ENCODE measurements around the gene MMAB. TPM values are rescaled to one million over a fixed set of nuclear protein-coding genes. Genes with fewer than 3 reads are reported as not detected.

Gene MMAB
- total and polyA plus RNA-seq, 7 experiments from 2014 or later: 13.5 to 43.3 (median 23.6) TPM

GRCh38 chr12:109548258-109548657 lies 25.0 kb downstream of the MMAB start:
- peaks cover 4 to 16% of the 10 kb centered on the region in 2 donors for H3K4me1 ChIP-seq (ENCODE audit: control insufficient read depth in 2 of 2, insufficient read depth in 2 of 2, low read length in 2 of 2)
- DNase-seq (no peak), ATAC-seq (no peak)
- H3K27ac ChIP-seq (ENCODE audit: low read depth, low read length): no peak overlapping the region
- Mint-ChIP-seq H3K27me3 (peaks cover 13 to 19% (median 15%) of the 10 kb centered on the region in 5 donors), H3K4me3 (no peak overlapping the region), H3K36me3 (peaks cover 0 to 8% (median 0%) of the 10 kb centered on the region in 5 donors), H3K27ac (no peak overlapping the region), H3K4me1 (peaks cover 0 to 19% (median 6%) of the 10 kb centered on the region in 7 donors), H3K9me3 (no peaks in the 10 kb centered on the region)
- no peaks in the 10 kb centered on the region for H3K9me3 ChIP-seq (ENCODE audit: control insufficient read depth in 2 of 3, low read length in 3 of 3)
- intact Hi-C loops (cut with micrococcal nuclease): no loop called here
- ChIA-PET CTCF (no interaction called here), POLR2A (no interaction called here)
- H3K27me3 ChIP-seq (ENCODE audit: control insufficient read depth in 2 of 2, insufficient read depth in 2 of 2, low read length in 2 of 2): no peaks in the 10 kb centered on the region
- H3K36me3 ChIP-seq (ENCODE audit: control insufficient read depth in 2 of 3, insufficient read depth in 3 of 3, low read length in 3 of 3): no peaks in the 10 kb centered on the region
- H3K4me3 ChIP-seq (ENCODE audit: low read length): no peak overlapping the region

DNA sequence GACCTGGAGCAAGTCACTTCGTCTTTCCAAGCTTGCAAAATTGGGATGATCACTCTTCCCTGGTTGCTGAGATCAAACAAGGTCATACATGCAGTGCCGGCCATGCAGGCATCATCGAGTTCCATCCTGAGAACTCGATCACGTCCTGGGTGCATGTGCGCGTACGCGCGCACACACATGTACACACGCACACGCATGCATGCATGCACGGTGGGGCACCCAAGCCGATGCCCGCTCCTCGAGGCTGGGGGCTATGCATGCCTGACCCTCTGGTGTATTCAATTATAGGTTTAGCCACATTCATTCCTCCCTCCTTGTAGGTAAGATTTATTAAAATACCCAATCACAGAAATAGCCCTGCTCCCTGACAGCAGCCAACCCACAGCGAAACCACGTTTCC lies 26.0 kb downstream of the MMAB start:
- CTCF ChIA-PET: no interaction called here
- H3K36me3 Mint-ChIP-seq: peaks cover 0 to 10% (median 0%) of the 10 kb centered on the region in 5 donors
- Histone ChIP-seq H3K27me3 (ENCODE audit: control insufficient read depth in 2 of 2, insufficient read depth in 2 of 2, low read length in 2 of 2) (no peaks in the 10 kb centered on the region), H3K9me3 (ENCODE audit: control insufficient read depth in 2 of 3, low read length in 3 of 3) (no peaks in the 10 kb centered on the region), H3K27ac (ENCODE audit: low read depth, low read length) (no peak overlapping the region), H3K4me3 (ENCODE audit: low read length) (no peak overlapping the region), H3K4me1 (ENCODE audit: control insufficient read depth in 2 of 2, insufficient read depth in 2 of 2, low read length in 2 of 2) (peaks cover 4 to 16% of the 10 kb centered on the region in 2 donors), H3K36me3 (ENCODE audit: control insufficient read depth in 2 of 3, insufficient read depth in 3 of 3, low read length in 3 of 3) (no peaks in the 10 kb centered on the region)
- peak overlapping the region in 1 of 9 donors; percentile 65 for H3K27ac Mint-ChIP-seq
- intact Hi-C loops (cut with micrococcal nuclease): no loop called here
- DNase-seq (no peak), ATAC-seq (no peak)
- H3K27me3 Mint-ChIP-seq: peaks cover 13 to 19% (median 15%) of the 10 kb centered on the region in 5 donors
- peaks cover 0 to 19% (median 6%) of the 10 kb centered on the region in 7 donors for H3K4me1 Mint-ChIP-seq
- H3K4me3 Mint-ChIP-seq: no peak overlapping the region
- no peaks in the 10 kb centered on the region for H3K9me3 Mint-ChIP-seq
- POLR2A ChIA-PET: no interaction called here

GRCh38 chr12:109545826-109546225 lies 27.5 kb downstream of the MMAB start:
- Histone ChIP-seq H3K9me3 (ENCODE audit: control insufficient read depth in 2 of 3, low read length in 3 of 3) (no peaks in the 10 kb centered on the region), H3K36me3 (ENCODE audit: control insufficient read depth in 2 of 3, insufficient read depth in 3 of 3, low read length in 3 of 3) (no peaks in the 10 kb centered on the region), H3K27me3 (ENCODE audit: control insufficient read depth in 2 of 2, insufficient read depth in 2 of 2, low read length in 2 of 2) (no peaks in the 10 kb centered on the region), H3K4me1 (ENCODE audit: control insufficient read depth in 2 of 2, insufficient read depth in 2 of 2, low read length in 2 of 2) (peaks cover 4 to 16% of the 10 kb centered on the region in 2 donors), H3K4me3 (ENCODE audit: low read length) (no peak overlapping the region), H3K27ac (ENCODE audit: low read depth, low read length) (no peak overlapping the region)
- ChIA-PET POLR2A (no interaction called here), CTCF (no interaction called here)
- DNase-seq: no peak
- Mint-ChIP-seq H3K36me3 (peaks cover 0 to 10% (median 0%) of the 10 kb centered on the region in 5 donors), H3K4me3 (no peak overlapping the region), H3K4me1 (peaks cover 0 to 19% (median 6%) of the 10 kb centered on the region in 7 donors), H3K27me3 (peaks cover 13 to 19% (median 15%) of the 10 kb centered on the region in 5 donors), H3K9me3 (no peaks in the 10 kb centered on the region), H3K27ac (no peak overlapping the region)
- intact Hi-C loops (cut with micrococcal nuclease): no loop called here
- no peak for ATAC-seq

DNA sequence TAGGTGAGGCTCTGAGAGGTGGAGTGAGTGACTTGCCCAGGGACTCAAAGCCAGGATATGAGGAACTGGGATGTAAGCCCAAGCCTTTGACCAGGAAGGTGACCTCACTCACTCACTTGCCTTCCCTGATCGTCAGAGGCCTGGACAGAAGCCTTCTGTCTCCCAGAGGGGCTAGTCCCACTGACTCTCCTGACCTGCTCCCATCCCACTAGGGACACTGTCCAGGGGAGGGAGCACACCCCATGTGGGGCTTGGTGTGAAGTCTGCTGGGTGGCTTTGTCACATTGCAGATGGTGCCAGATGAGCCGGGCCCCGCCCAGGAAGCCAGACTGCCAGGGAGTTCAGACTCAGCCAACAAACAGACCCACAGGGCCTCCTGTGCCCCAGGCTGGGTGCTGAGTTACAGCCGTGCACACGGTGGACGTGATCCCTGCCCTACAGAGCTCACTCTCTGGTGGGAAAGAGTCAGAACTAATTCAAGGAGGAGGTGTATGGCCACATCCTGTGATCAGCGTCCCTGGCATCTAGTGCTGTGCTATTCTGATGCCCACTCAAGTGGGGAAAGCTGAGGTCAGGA lies 28.3 kb downstream of the MMAB start:
- Histone ChIP-seq H3K27ac (ENCODE audit: low read depth, low read length) (no peak overlapping the region), H3K4me3 (ENCODE audit: low read length) (no peak overlapping the region), H3K36me3 (ENCODE audit: control insufficient read depth in 2 of 3, insufficient read depth in 3 of 3, low read length in 3 of 3) (no peaks in the 10 kb centered on the region), H3K4me1 (ENCODE audit: control insufficient read depth in 2 of 2, insufficient read depth in 2 of 2, low read length in 2 of 2) (peaks cover 4 to 16% of the 10 kb centered on the region in 2 donors), H3K27me3 (ENCODE audit: control insufficient read depth in 2 of 2, insufficient read depth in 2 of 2, low read length in 2 of 2) (no peaks in the 10 kb centered on the region), H3K9me3 (ENCODE audit: control insufficient read depth in 2 of 3, low read length in 3 of 3) (no peaks in the 10 kb centered on the region)
- H3K36me3 Mint-ChIP-seq: peaks cover 0 to 10% (median 0%) of the 10 kb centered on the region in 5 donors
- peak overlapping the region in 1 of 10 donors; percentile 42 for H3K4me3 Mint-ChIP-seq
- intact Hi-C loops (cut with micrococcal nuclease): no loop called here
- no peaks in the 10 kb centered on the region for H3K9me3 Mint-ChIP-seq
- ATAC-seq (peak; percentile 74), DNase-seq (peak in 1 of 9 donors; percentile 8)
- H3K27me3 Mint-ChIP-seq: peaks cover 13 to 19% (median 15%) of the 10 kb centered on the region in 5 donors
- ChIA-PET CTCF (no interaction called here), POLR2A (no interaction called here)
- H3K4me1 Mint-ChIP-seq: peaks cover 0 to 19% (median 6%) of the 10 kb centered on the region in 7 donors
- peak overlapping the region in 1 of 9 donors; percentile 15 for H3K27ac Mint-ChIP-seq

DNA sequence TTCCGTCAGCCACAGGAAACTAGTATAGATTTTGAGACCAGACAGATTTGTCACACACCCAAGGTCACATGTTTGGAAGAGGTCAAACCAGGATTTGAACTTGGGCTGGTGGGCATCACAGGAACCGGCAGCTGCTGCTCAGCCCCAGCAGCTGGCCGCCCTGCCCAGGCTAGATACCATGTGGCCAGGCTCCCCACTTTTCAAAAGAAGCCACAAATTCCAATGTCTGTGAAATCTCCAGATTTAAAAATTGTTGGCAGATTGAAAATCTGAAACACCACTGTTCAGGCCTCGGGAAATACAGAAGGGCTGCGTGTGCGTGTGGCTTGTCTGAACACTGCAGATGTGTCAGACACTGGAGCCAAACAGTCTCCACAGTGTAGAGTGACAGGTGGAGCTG lies 30.4 kb downstream of the MMAB start:
- Histone ChIP-seq H3K4me3 (ENCODE audit: low read length) (no peak overlapping the region), H3K27me3 (ENCODE audit: control insufficient read depth in 2 of 2, insufficient read depth in 2 of 2, low read length in 2 of 2) (no peaks in the 10 kb centered on the region), H3K27ac (ENCODE audit: low read depth, low read length) (no peak overlapping the region), H3K36me3 (ENCODE audit: control insufficient read depth in 2 of 3, insufficient read depth in 3 of 3, low read length in 3 of 3) (no peaks in the 10 kb centered on the region), H3K9me3 (ENCODE audit: control insufficient read depth in 2 of 3, low read length in 3 of 3) (no peaks in the 10 kb centered on the region), H3K4me1 (ENCODE audit: control insufficient read depth in 2 of 2, insufficient read depth in 2 of 2, low read length in 2 of 2) (peaks cover 4 to 16% of the 10 kb centered on the region in 2 donors)
- ChIA-PET POLR2A (no interaction called here), CTCF (no interaction called here)
- Mint-ChIP-seq H3K27ac (no peak overlapping the region), H3K27me3 (peaks cover 7 to 13% (median 12%) of the 10 kb centered on the region in 5 donors), H3K4me3 (no peak overlapping the region), H3K4me1 (peaks cover 0 to 17% (median 6%) of the 10 kb centered on the region in 7 donors), H3K9me3 (no peaks in the 10 kb centered on the region), H3K36me3 (peaks cover 0 to 15% (median 0%) of the 10 kb centered on the region in 5 donors)
- intact Hi-C loops (cut with micrococcal nuclease): no loop called here
- DNase-seq: no peak
- no peak for ATAC-seq

DNA sequence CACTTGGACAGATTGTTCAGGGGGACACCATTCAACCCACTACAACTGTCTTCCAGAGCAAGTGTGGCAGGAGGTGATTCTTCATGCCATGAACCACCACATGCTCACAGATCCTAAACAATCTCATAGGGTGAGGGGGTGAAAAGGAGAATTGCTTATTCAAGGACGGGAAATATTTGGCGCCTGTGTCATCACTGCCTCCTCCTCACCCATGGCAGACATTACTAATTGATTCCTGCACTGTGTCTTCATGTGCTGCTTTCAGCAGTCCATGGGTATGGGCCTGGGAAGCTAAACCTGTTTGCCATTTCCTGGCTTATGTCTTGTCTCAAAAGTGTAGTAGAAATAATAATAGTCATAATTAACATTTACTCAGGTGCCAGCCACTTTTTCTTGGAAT lies 31.3 kb downstream of the MMAB start:
- H3K4me1 ChIP-seq (ENCODE audit: control insufficient read depth in 2 of 2, insufficient read depth in 2 of 2, low read length in 2 of 2): peaks cover 4 to 16% of the 10 kb centered on the region in 2 donors
- H3K27ac ChIP-seq (ENCODE audit: low read depth, low read length): no peak overlapping the region
- H3K4me3 ChIP-seq (ENCODE audit: low read length): no peak overlapping the region
- Mint-ChIP-seq H3K4me1 (peaks cover 0 to 15% (median 6%) of the 10 kb centered on the region in 7 donors), H3K36me3 (peaks cover 0 to 15% (median 0%) of the 10 kb centered on the region in 5 donors), H3K9me3 (no peaks in the 10 kb centered on the region), H3K4me3 (no peak overlapping the region), H3K27me3 (peaks cover 0 to 5% (median 4%) of the 10 kb centered on the region in 5 donors), H3K27ac (no peak overlapping the region)
- CTCF ChIA-PET: no interaction called here
- ATAC-seq (no peak), DNase-seq (no peak)
- POLR2A ChIA-PET: no interaction called here
- H3K9me3 ChIP-seq (ENCODE audit: control insufficient read depth in 2 of 3, low read length in 3 of 3): no peaks in the 10 kb centered on the region
- no peaks in the 10 kb centered on the region for H3K27me3 ChIP-seq (ENCODE audit: control insufficient read depth in 2 of 2, insufficient read depth in 2 of 2, low read length in 2 of 2)
- intact Hi-C loops (cut with micrococcal nuclease): no loop called here
- no peaks in the 10 kb centered on the region for H3K36me3 ChIP-seq (ENCODE audit: control insufficient read depth in 2 of 3, insufficient read depth in 3 of 3, low read length in 3 of 3)

DNA sequence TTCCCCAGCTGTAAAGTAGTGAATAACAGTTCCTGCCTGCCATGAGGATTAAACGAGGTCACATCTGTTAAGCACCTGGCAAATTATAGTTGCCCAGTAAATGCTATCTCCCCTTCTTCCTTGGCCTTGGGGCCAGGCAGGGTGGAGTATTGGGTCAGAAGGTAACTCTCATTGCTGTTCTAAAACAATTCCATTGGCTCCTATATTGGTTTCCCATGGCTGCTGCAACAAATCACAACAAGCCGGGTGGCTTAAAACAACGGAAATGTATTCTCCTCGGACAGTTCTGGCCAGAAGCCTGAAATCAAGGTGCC lies 31.9 kb downstream of the MMAB start:
- Histone ChIP-seq H3K4me3 (ENCODE audit: low read length) (no peak overlapping the region), H3K27me3 (ENCODE audit: control insufficient read depth in 2 of 2, insufficient read depth in 2 of 2, low read length in 2 of 2) (no peaks in the 10 kb centered on the region), H3K4me1 (ENCODE audit: control insufficient read depth in 2 of 2, insufficient read depth in 2 of 2, low read length in 2 of 2) (peaks cover 4 to 16% of the 10 kb centered on the region in 2 donors), H3K36me3 (ENCODE audit: control insufficient read depth in 2 of 3, insufficient read depth in 3 of 3, low read length in 3 of 3) (no peaks in the 10 kb centered on the region), H3K27ac (ENCODE audit: low read depth, low read length) (no peak overlapping the region), H3K9me3 (ENCODE audit: control insufficient read depth in 2 of 3, low read length in 3 of 3) (no peaks in the 10 kb centered on the region)
- H3K36me3 Mint-ChIP-seq: peaks cover 0 to 15% (median 0%) of the 10 kb centered on the region in 5 donors
- H3K4me3 Mint-ChIP-seq: no peak overlapping the region
- CTCF ChIA-PET: interaction anchor here (0.6 kb wide), 1 partner anchor 14 kb away, joined by 3 read pairs; no protein-coding TSS in a partner anchor
- ATAC-seq: no peak
- peaks cover 0 to 15% (median 6%) of the 10 kb centered on the region in 7 donors for H3K4me1 Mint-ChIP-seq
- POLR2A ChIA-PET: no interaction called here
- H3K9me3 Mint-ChIP-seq: no peaks in the 10 kb centered on the region
- no peaks in the 10 kb centered on the region for H3K27me3 Mint-ChIP-seq
- DNase-seq: no peak
- no peak overlapping the region for H3K27ac Mint-ChIP-seq
- intact Hi-C loops (cut with micrococcal nuclease): no loop called here
